HepG2 (cell line): ENCODE measurements around the gene TNFAIP8L1. TPM values are rescaled to one million over a fixed set of nuclear protein-coding genes. Genes with fewer than 3 reads are reported as not detected.

Experiments
- ATAC-seq: fragments of 200-7000 bp; cut with Tn5 transposase; 3 replicates; pipeline ENCODE4 v1.9.1; 2020; ENCODE audit warnings: mild to moderate bottlenecking, moderate library complexity
- BruUV-seq: library from RNA; stranded (reverse); fragments of 400-500 nt; replicated peaks from 2 replicates; lab custom pipeline; 2021; lab: Mats Ljungman, UMichigan
- CTCF ChIA-PET: fragments of 300-600 bp; formaldehyde crosslinking; extraction: SDS; loops from one replicate; lab custom pipeline; 2021; ENCODE audit warnings: low total read pairs, inconsistent platforms, low intra/inter-chr PET ratio; lab: Yijun Ruan, JAX
- POLR2A ChIA-PET: fragments of 350-600 bp; sonication (Branson Sonifier 250); formaldehyde crosslinking; loops from one replicate; lab custom pipeline; 2020; ENCODE audit warnings: antibody characterized with exemption, inconsistent platforms; lab: Yijun Ruan, JAX
- DNase-seq: peaks from one replicate; pipeline ENCODE4 v3.0.0-alpha.2; 2015; ENCODE audit warnings: low spot score
- FAIRE-seq: peaks from 3 replicates; lab custom pipeline; 2011; peaks lifted over from hg19 to GRCh38; lab: Jason Lieb, UNC
- H2AFZ ChIP-seq: one replicate; pipeline ENCODE4 v1.6.1; 2011; ENCODE audit warnings: low read length, inconsistent platforms
- H3K27ac ChIP-seq: fragments of 300-600 bp; 3 replicates; pipeline ENCODE4 v1.8.0; 2011; ENCODE audit warnings: mixed run types, mild to moderate bottlenecking, mixed read lengths, low read length, inconsistent platforms; ENCODE audit not compliant: insufficient read depth; ENCODE audit errors: extremely low read length
- H3K27me3 ChIP-seq, 2 experiments: fragments of 200-600 bp in 1 of 2; 2 replicates in 1 of 2; 3 replicates in 1 of 2; pipeline versions ENCODE4 v1.6.0 to v1.8.0; 2011; ENCODE audit warnings: low read length in 2 of 2, mild to moderate bottlenecking in 2 of 2, moderate library complexity in 2 of 2, inconsistent platforms in 1 of 2; ENCODE audit not compliant: insufficient read depth in 2 of 2, control insufficient read depth in 1 of 2
- H3K36me3 ChIP-seq, 2 experiments: fragments of 200-600 bp in 1 of 2; replicated peaks in 1 of 2; 2 replicates in 1 of 2; 3 replicates in 1 of 2; pipeline versions ENCODE4 v1.5.1 to v1.8.0; 2011; ENCODE audit warnings: low read length in 2 of 2, inconsistent platforms in 1 of 2; ENCODE audit not compliant: insufficient read depth in 2 of 2, control insufficient read depth in 1 of 2
- H3K4me1 ChIP-seq: 2 replicates; pipeline ENCODE4 v1.5.1; 2012; ENCODE audit warnings: low read length, inconsistent platforms; ENCODE audit not compliant: insufficient read depth
- H3K4me2 ChIP-seq: 2 replicates; pipeline ENCODE4 v1.6.0; 2011; ENCODE audit warnings: low read depth, low read length, inconsistent platforms
- H3K4me3 ChIP-seq, 3 experiments: fragments of 200-600 bp in 1 of 3; sonication (generic), shearing (Covaris generic) in 1 of 3; replicated peaks in 1 of 3; 2 replicates each; pipeline ENCODE4 v1.5.1; 2011 to 2016; ENCODE audit warnings: low read length in 3 of 3, inconsistent platforms in 2 of 3, low read depth in 2 of 3, mild to moderate bottlenecking in 2 of 3, control low read depth in 1 of 3, mixed read lengths in 1 of 3; ENCODE audit not compliant: insufficient read depth in 1 of 3
- H3K79me2 ChIP-seq: one replicate; pipeline ENCODE4 v1.6.1; 2011; ENCODE audit warnings: low read length, inconsistent platforms; ENCODE audit not compliant: insufficient read depth
- H3K9ac ChIP-seq: 2 replicates; pipeline ENCODE4 v1.6.0; 2011; ENCODE audit warnings: mild to moderate bottlenecking, low read depth, low read length, inconsistent platforms; ENCODE audit not compliant: insufficient read depth
- H3K9me3 ChIP-seq: 2 replicates; pipeline ENCODE4 v1.5.1; 2012; ENCODE audit warnings: mild to moderate bottlenecking, low read length
- H4K20me1 ChIP-seq: 2 replicates; pipeline ENCODE4 v1.6.0; 2011; ENCODE audit warnings: inconsistent platforms, mild to moderate bottlenecking, low read length, moderate library complexity; ENCODE audit not compliant: insufficient read depth
- AGO2 ChIP-seq: fragments of 200-400 bp; formaldehyde crosslinking; optimal IDR thresholded peaks from 2 replicates; pipeline ENCODE3; 2017; ENCODE audit warnings: mild to moderate bottlenecking, low read depth, low read length, moderate library complexity
- MTF1 ChIP-seq: sonication (generic); formaldehyde crosslinking; IDR thresholded peaks from 2 replicates; pipeline ENCODE4 v1.5.0; 2020; ENCODE audit warnings: missing genetic modification reagents
- RFX1 ChIP-seq: fragments of 450-650 bp; IDR thresholded peaks from 2 replicates; pipeline ENCODE4 v1.6.1; 2017
- ZBTB38 ChIP-seq: sonication (generic); formaldehyde crosslinking; IDR thresholded peaks from 2 replicates; pipeline ENCODE4 v1.5.1; 2020; ENCODE audit warnings: mild to moderate bottlenecking, missing genetic modification reagents
- ZNF281 ChIP-seq: sonication (generic); formaldehyde crosslinking; IDR thresholded peaks from 2 replicates; pipeline ENCODE4 v1.4.0; 2020; ENCODE audit warnings: missing genetic modification reagents, borderline replicate concordance
- ZNF878 ChIP-seq: sonication (generic); formaldehyde crosslinking; IDR thresholded peaks from 2 replicates; pipeline ENCODE4 v1.8.1; 2023; ENCODE audit warnings: mild to moderate bottlenecking, missing genetic modification reagents, moderate library complexity
- ZZZ3 ChIP-seq: sonication (generic); formaldehyde crosslinking; IDR thresholded peaks from 2 replicates; pipeline ENCODE4 v1.4.0; 2020; ENCODE audit warnings: missing genetic modification reagents, mild to moderate bottlenecking, borderline replicate concordance
- WGBS: methylation state at CpG from one replicate; pipeline ENCODE4 v1.1.6; 2017; ENCODE audit warnings: low lambda C conversion rate; 5-methylcytosine and 5-hydroxymethylcytosine counted together
- in situ Hi-C: cut with HindIII; loops from 2 replicates; pipeline ENCODE4 v1.10.0; 2017; ENCODE audit warnings: low pct_unique_long_range_greater_than_20kb; ENCODE audit not compliant: extremely low pct_ligation_motif_present
- intact Hi-C: fragments of 100-400 bp; cut with micrococcal nuclease; formaldehyde crosslinking; loops from one replicate; pipeline ENCODE4 v1.10.0; 2022; ENCODE audit not compliant: unreplicated experiment
- polyA plus RNA-seq, 8 experiments: library from polyadenylated mRNA; depleted of rRNA in 3 of 8; stranded (reverse) in 7 of 8; unstranded in 1 of 8; fragments of >200 nt; fragmentation: Illumina TruSeq in 4 of 8; extraction: Trizol in 4 of 8; gene quantifications; 2 replicates each; pipeline versions ENCODE4 v1.2.1 to v1.2.3, GENCODE V29; 2011 to 2016; ENCODE audit warnings: low read depth in 4 of 8, missing spikeins in 1 of 8, mixed read lengths in 1 of 8; ENCODE audit not compliant: insufficient read depth in 1 of 8
- total RNA-seq, 5 experiments: library from RNA; depleted of rRNA; stranded (reverse); fragments of >200 nt; fragmentation: Illumina TruSeq; extraction: Trizol; gene quantifications; 2 replicates each; pipeline ENCODE4 v1.2.3, GENCODE V29; 2016; ENCODE audit warnings: low read depth in 1 of 5
- TF ChIP-seq, protein P1 (sequence below): sonication (generic); formaldehyde crosslinking; IDR thresholded peaks from 2 replicates; pipeline ENCODE4 v1.4.0; 2020; ENCODE audit warnings: mild to moderate bottlenecking, missing genetic modification reagents
- TF ChIP-seq, protein P2 (sequence below): sonication (generic); formaldehyde crosslinking; conservative IDR thresholded peaks from 2 replicates; pipeline ENCODE4 v1.4.0; 2020; ENCODE audit warnings: mild to moderate bottlenecking, missing genetic modification reagents, moderate library complexity

The TNFAIP8L1 gene
- total and polyA plus RNA-seq, 2 of the 13 experiments (the other 11 are each of a cell fraction or from before 2014, with no cell fraction given), result 13.4 to 21.4 TPM

GRCh38 chr19:4703671-4704316 lies 64.5 kb downstream of the TNFAIP8L1 start:
- Histone ChIP-seq H2AFZ (no peak overlapping the region), H3K9me3 (no peaks in the 10 kb centered on the region), H4K20me1 (no peaks in the 10 kb centered on the region), H3K4me2 (no peak overlapping the region), H3K79me2 (no peaks in the 10 kb centered on the region), H3K4me1 (peaks cover 43% of the 10 kb centered on the region), H3K27ac (peak overlapping the region; percentile 70), H3K27me3 (no peaks in the 10 kb centered on the region), H3K4me3 (no peak overlapping the region), H3K36me3 (peaks cover 21 to 48% of the 10 kb centered on the region in 2 experiments), H3K9ac (no peak overlapping the region)
- peak; percentile 51; the same call in 1 of the 2 replicates for TF ChIP-seq ZBTB38 (CRISPR knock-in tag)
- TF ChIP-seq RFX1, result no peak
- peak; percentile 36 for TF ChIP-seq AGO2
- ChIA-PET CTCF (no interaction called here), POLR2A (no interaction called here)
- ATAC-seq, result no peak
- intact Hi-C loops (no loop called here), in situ Hi-C loops (no loop called here)
- WGBS, result 97% methylated on average over 26 of the region's 28 CpGs
- no peak for FAIRE-seq
- DNase-seq, result no peak
- no TSS peak for BruUV-seq

GRCh38 chr19:4704317-4704673 lies 65.0 kb downstream of the TNFAIP8L1 start:
- Histone ChIP-seq H3K9ac (no peak overlapping the region), H3K27ac (peak overlapping the region; percentile 70), H3K4me3 (no peak overlapping the region), H3K9me3 (no peaks in the 10 kb centered on the region), H3K4me2 (peak overlapping the region; percentile 71), H2AFZ (no peak overlapping the region), H3K36me3 (peaks cover 21 to 46% of the 10 kb centered on the region in 2 experiments), H3K79me2 (no peaks in the 10 kb centered on the region), H3K27me3 (no peaks in the 10 kb centered on the region), H3K4me1 (peaks cover 48% of the 10 kb centered on the region), H4K20me1 (no peaks in the 10 kb centered on the region)
- FAIRE-seq (no peak), ATAC-seq (no peak), DNase-seq (no peak)
- CTCF ChIA-PET, result no interaction called here
- WGBS, result 70% methylated on average over 5 of the region's 9 CpGs
- in situ Hi-C loops (no loop called here), intact Hi-C loops (no loop called here)
- no TSS peak for BruUV-seq
- POLR2A ChIA-PET, result interaction anchor here (0.8 to 1.5 kb wide), 2 partner anchors 10 to 27 kb away, joined by 3 read pairs; no protein-coding TSS in a partner anchor
- TF ChIP-seq, protein P1, sequence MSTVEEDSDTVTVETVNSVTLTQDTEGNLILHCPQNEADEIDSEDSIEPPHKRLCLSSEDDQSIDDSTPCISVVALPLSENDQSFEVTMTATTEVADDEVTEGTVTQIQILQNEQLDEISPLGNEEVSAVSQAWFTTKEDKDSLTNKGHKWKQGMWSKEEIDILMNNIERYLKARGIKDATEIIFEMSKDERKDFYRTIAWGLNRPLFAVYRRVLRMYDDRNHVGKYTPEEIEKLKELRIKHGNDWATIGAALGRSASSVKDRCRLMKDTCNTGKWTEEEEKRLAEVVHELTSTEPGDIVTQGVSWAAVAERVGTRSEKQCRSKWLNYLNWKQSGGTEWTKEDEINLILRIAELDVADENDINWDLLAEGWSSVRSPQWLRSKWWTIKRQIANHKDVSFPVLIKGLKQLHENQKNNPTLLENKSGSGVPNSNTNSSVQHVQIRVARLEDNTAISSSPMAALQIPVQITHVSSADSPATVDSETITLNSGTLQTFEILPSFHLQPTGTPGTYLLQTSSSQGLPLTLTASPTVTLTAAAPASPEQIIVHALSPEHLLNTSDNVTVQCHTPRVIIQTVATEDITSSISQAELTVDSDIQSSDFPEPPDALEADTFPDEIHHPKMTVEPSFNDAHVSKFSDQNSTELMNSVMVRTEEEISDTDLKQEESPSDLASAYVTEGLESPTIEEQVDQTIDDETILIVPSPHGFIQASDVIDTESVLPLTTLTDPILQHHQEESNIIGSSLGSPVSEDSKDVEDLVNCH, result no peak
- no peak for TF ChIP-seq ZZZ3 (CRISPR knock-in tag)
- no peak for TF ChIP-seq MTF1 (CRISPR knock-in tag)
- TF ChIP-seq, protein P2, sequence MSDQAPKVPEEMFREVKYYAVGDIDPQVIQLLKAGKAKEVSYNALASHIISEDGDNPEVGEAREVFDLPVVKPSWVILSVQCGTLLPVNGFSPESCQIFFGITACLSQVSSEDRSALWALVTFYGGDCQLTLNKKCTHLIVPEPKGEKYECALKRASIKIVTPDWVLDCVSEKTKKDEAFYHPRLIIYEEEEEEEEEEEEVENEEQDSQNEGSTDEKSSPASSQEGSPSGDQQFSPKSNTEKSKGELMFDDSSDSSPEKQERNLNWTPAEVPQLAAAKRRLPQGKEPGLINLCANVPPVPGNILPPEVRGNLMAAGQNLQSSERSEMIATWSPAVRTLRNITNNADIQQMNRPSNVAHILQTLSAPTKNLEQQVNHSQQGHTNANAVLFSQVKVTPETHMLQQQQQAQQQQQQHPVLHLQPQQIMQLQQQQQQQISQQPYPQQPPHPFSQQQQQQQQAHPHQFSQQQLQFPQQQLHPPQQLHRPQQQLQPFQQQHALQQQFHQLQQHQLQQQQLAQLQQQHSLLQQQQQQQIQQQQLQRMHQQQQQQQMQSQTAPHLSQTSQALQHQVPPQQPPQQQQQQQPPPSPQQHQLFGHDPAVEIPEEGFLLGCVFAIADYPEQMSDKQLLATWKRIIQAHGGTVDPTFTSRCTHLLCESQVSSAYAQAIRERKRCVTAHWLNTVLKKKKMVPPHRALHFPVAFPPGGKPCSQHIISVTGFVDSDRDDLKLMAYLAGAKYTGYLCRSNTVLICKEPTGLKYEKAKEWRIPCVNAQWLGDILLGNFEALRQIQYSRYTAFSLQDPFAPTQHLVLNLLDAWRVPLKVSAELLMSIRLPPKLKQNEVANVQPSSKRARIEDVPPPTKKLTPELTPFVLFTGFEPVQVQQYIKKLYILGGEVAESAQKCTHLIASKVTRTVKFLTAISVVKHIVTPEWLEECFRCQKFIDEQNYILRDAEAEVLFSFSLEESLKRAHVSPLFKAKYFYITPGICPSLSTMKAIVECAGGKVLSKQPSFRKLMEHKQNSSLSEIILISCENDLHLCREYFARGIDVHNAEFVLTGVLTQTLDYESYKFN (CRISPR knock-in tag), result no peak
- no peak for TF ChIP-seq ZNF281 (CRISPR knock-in tag)
- no peak for TF ChIP-seq ZNF878 (CRISPR knock-in tag)
